ENCODE results near the gene EDDM3A.

GRCh38 chr14:20789230-20789813, 43.6 kb downstream of the EDDM3A start:
- no peak for TF ChIP-seq CTCF (IDR thresholded peaks at IDR 0.05)
- no peak for TF ChIP-seq POLR2A (IDR thresholded peaks at IDR 0.05)
- TF ChIP-seq EP300 (IDR thresholded peaks at IDR 0.05) = no peak
- TF ChIP-seq POLR2AphosphoS5 (IDR thresholded peaks at IDR 0.05) = no peak

All from stomach (tissue), 4 donors.